ENCODE measurements around the gene ATP8B4. TPM values are rescaled to one million over a fixed set of nuclear protein-coding genes. Genes with fewer than 3 reads are reported as not detected.

The ATP8B4 gene
- total RNA-seq, 1 experiment from 2014 or later: not detected

- DNase-seq (ENCODE audit: low read depth, low spot score): no peak
- ChIA-PET POLR2A (no interaction called here), CTCF (no interaction called here)
- no TSS peak for BruUV-seq (replicated peaks)
- H3K4me3 ChIP-seq (ENCODE audit: low read depth in 2 of 2, low read length in 2 of 2): no peak overlapping the region
- no peak for TF ChIP-seq POLR2AphosphoS5 (IDR thresholded peaks at IDR 0.05; ENCODE audit: low read depth, low read length)
- TF ChIP-seq SIN3A (IDR thresholded peaks at IDR 0.05; ENCODE audit: borderline replicate concordance, insufficient read depth, low read depth, low read length): no peak
- TF ChIP-seq REST (IDR thresholded peaks at IDR 0.05; ENCODE audit: insufficient read depth in 1 of 2, low read depth in 2 of 2, low read length in 1 of 2): no peak
- no peak for TF ChIP-seq CTCF (IDR thresholded peaks at IDR 0.05)
- no peak for TF ChIP-seq TCF7L2 (IDR thresholded peaks at IDR 0.05; ENCODE audit: low read depth, low read length)
- in situ Hi-C loops (cut with HindIII; ENCODE audit: low pct_unique_long_range_greater_than_20kb, low sequenced_read_pairs): no loop called here
- no peak for ATAC-seq
- intact Hi-C loops (cut with micrococcal nuclease; ENCODE audit: unreplicated experiment): no loop called here
- H3K9me3 ChIP-seq (ENCODE audit: control insufficient read depth, insufficient read depth, low read depth, low read length): no peaks in the 10 kb centered on the region; the same call in 1 of the 2 replicates
- H3K27me3 ChIP-seq (ENCODE audit: control insufficient read depth, insufficient read depth, low read length): no peaks in the 10 kb centered on the region
- H3K36me3 ChIP-seq (ENCODE audit: control insufficient read depth, insufficient read depth, low read length): no peaks in the 10 kb centered on the region
- no peaks in the 10 kb centered on the region for H3K4me1 ChIP-seq (ENCODE audit: control insufficient read depth, insufficient read depth, low read length)
- no peak overlapping the region for H3K27ac ChIP-seq (ENCODE audit: low read length)
These were observed 292.3 kb downstream of the ATP8B4 start for GRCh38 chr15:49826640-49827234.

- Histone ChIP-seq H3K27ac (ENCODE audit: low read length) (no peak overlapping the region), H3K36me3 (ENCODE audit: control insufficient read depth, insufficient read depth, low read length) (no peaks in the 10 kb centered on the region), H3K27me3 (ENCODE audit: control insufficient read depth, insufficient read depth, low read length) (no peaks in the 10 kb centered on the region), H3K9me3 (ENCODE audit: control insufficient read depth, insufficient read depth, low read depth, low read length) (no peaks in the 10 kb centered on the region; the same call in 1 of the 2 replicates), H3K4me1 (ENCODE audit: control insufficient read depth, insufficient read depth, low read length) (no peaks in the 10 kb centered on the region), H3K4me3 (ENCODE audit: low read depth in 2 of 2, low read length in 2 of 2) (no peak overlapping the region)
- intact Hi-C loops (cut with micrococcal nuclease; ENCODE audit: unreplicated experiment) (no loop called here), in situ Hi-C loops (cut with HindIII; ENCODE audit: low pct_unique_long_range_greater_than_20kb, low sequenced_read_pairs) (no loop called here)
- POLR2A ChIA-PET: interaction anchor here (0.6 kb wide), 1 partner anchor 44 kb away, joined by 4 read pairs; no protein-coding TSS in a partner anchor
- TF ChIP-seq SIN3A (IDR thresholded peaks at IDR 0.05; ENCODE audit: borderline replicate concordance, insufficient read depth, low read depth, low read length): no peak
- no peak for TF ChIP-seq REST (IDR thresholded peaks at IDR 0.05; ENCODE audit: insufficient read depth in 1 of 2, low read depth in 2 of 2, low read length in 1 of 2)
- no peak for TF ChIP-seq CTCF (IDR thresholded peaks at IDR 0.05)
- no peak for TF ChIP-seq POLR2AphosphoS5 (IDR thresholded peaks at IDR 0.05; ENCODE audit: low read depth, low read length)
- peak; percentile 70 for TF ChIP-seq TCF7L2 (IDR thresholded peaks at IDR 0.05; ENCODE audit: low read depth, low read length)
- DNase-seq (ENCODE audit: low read depth, low spot score) (no peak), ATAC-seq (no peak)
- BruUV-seq (replicated peaks): no TSS peak
- CTCF ChIA-PET: no interaction called here
These were observed 294.3 kb downstream of the ATP8B4 start for GRCh38 chr15:49824775-49825099.

Data from Panc1 (cell line).